Endothelial cell (in vitro differentiated cells): Measurements from ENCODE around the gene PKD2L1. TPM values are rescaled to one million over a fixed set of nuclear protein-coding genes. Genes with fewer than 3 reads are reported as not detected.
A peak's percentile ranks its signal among the peaks of the same experiment; 100 is the strongest.

ENCODE experiments used
- DNase-seq: peaks from one replicate; pipeline ENCODE4 v3.0.0; 2021; ENCODE audit warnings: low spot score
- H3K27ac Mint-ChIP-seq: one replicate; pipeline ENCODE4 v1.8.0; 2021; ENCODE audit warnings: mixed read lengths, inconsistent platforms; ENCODE audit not compliant: unreplicated experiment
- H3K27me3 Mint-ChIP-seq: one replicate; pipeline ENCODE4 v1.8.0; 2021; ENCODE audit warnings: mild to moderate bottlenecking, moderate library complexity, mixed read lengths, inconsistent platforms; ENCODE audit not compliant: unreplicated experiment
- H3K36me3 Mint-ChIP-seq: one replicate; pipeline ENCODE4 v1.8.0; 2021; ENCODE audit warnings: mild to moderate bottlenecking, low read depth, mixed read lengths, inconsistent platforms; ENCODE audit not compliant: unreplicated experiment
- H3K4me1 Mint-ChIP-seq: one replicate; pipeline ENCODE4 v1.8.0; 2021; ENCODE audit warnings: mild to moderate bottlenecking, mixed read lengths, inconsistent platforms; ENCODE audit not compliant: unreplicated experiment
- H3K4me3 Mint-ChIP-seq: one replicate; pipeline ENCODE4 v1.8.0; 2021; ENCODE audit warnings: mild to moderate bottlenecking, mixed read lengths, inconsistent platforms; ENCODE audit not compliant: unreplicated experiment
- H3K9me3 Mint-ChIP-seq: one replicate; pipeline ENCODE4 v1.8.0; 2021; ENCODE audit warnings: mixed read lengths, inconsistent platforms; ENCODE audit not compliant: unreplicated experiment
- CTCF ChIP-seq: fragments of 200-600 bp; sonication (generic); IDR thresholded peaks from one replicate; pipeline ENCODE4 v1.5.0; 2021; ENCODE audit warnings: antibody characterized with exemption; ENCODE audit not compliant: unreplicated experiment
- total RNA-seq: library from RNA; stranded (reverse); fragmentation: NEBNext Ultra II Directional; extraction: Animal tissue kit (Norgen Biotek cat#: 25700); gene quantifications from one replicate; pipeline ENCODE4 v1.2.1, GENCODE V29; 2021; ENCODE audit not compliant: unreplicated experiment

Gene PKD2L1
- total RNA-seq, 1 donor from 2014 or later = 0.44 TPM

DNA sequence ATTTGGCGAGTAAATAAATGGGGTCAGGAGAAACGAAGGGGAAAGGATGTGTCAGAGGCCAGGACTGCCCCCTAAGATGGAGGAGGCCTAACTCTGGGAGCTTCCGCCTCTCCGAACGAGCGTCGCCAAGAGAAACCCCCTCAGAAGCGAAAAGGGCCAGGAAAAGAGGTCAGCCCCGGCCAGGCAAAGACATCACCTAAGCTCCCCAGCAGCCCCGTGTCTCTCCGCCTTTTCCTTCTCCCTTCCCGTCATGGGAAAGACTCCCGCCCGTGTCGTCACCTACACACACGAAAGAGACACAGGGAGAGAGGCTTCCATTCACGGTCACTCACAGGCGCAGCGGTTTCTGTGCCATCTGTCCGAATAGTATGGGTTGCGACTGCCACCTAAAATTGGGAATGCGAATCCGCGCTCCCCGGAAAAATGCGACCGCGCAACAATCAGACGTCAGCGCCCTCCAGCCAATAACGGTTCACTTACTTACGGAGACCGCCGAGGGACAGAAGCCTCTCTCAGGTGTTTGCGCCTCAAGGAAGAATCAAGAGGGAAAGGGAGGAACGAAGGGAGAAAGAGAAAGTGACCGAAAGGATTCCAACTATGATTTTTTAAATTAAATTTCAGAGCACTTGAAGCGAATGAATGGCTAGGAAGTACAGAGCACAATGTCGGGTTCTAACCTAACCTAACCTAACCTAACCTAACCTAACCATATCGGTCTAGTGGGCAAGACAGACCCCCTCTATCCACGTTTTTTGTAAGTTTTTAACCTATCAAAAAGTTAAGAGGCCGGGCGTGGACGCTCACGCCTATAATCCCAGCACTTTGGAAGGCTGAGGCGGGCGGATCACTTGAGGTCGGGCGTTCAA, 62.6 kb downstream of the PKD2L1 start, which contains the start of gene CWF19L1:
Gene CWF19L1, minus strand, starts transcription at position 400 of the 866 bp plus-strand sequence. Its CDS starts 45 bp downstream, at position 355.
- no peaks in the 10 kb centered on the region for H3K9me3 Mint-ChIP-seq
- peak; percentile 77 for DNase-seq
- H3K4me3 Mint-ChIP-seq = peak within 1 kb of the TSS; percentile 100
- H3K27ac Mint-ChIP-seq = peak within 1 kb of the TSS; percentile 99
- peaks cover 3% of the 10 kb centered on the region for H3K36me3 Mint-ChIP-seq
- TF ChIP-seq CTCF = no peak
- H3K4me1 Mint-ChIP-seq = peaks cover 10% of the 10 kb centered on the region
- peaks cover 5% of the 10 kb centered on the region for H3K27me3 Mint-ChIP-seq

DNA sequence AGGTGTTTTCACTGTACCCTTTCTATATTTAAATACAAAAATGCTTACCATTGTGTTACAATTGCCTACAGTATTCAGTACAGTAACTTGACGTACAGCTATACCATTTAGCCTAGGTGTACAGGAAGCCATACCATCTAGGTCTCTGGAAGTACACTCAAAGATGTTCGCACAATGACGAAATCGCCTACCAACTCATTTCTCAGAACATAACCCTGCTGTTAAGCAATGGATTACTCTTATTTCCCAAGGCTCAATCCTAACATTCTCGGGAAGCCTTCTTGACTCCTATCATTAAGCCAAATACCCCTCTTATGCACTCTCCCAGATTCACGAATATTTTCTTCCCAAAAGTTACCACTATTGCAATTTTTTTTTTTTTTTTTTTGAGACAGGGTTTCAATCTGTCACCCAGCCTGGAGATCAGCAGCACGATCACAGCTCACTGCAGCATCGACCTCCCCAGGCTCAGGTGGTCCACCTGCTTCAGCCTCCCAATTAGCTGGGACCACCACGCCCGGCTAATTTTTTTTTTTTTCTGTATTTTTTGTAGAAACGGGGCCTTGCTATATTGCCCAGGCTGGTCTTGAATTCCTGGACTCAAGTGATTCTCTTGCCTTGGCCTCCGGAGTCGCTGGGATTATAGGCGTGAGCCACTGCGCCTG, 64.1 kb downstream of the PKD2L1 start:
- no peaks in the 10 kb centered on the region for H3K9me3 Mint-ChIP-seq
- peaks cover 3% of the 10 kb centered on the region for H3K36me3 Mint-ChIP-seq
- no peak for TF ChIP-seq CTCF
- DNase-seq = no peak
- H3K27me3 Mint-ChIP-seq = peaks cover 5% of the 10 kb centered on the region
- H3K4me1 Mint-ChIP-seq = peaks cover 10% of the 10 kb centered on the region
- H3K27ac Mint-ChIP-seq = no peak overlapping the region
- H3K4me3 Mint-ChIP-seq = peak overlapping the region; percentile 69

DNA sequence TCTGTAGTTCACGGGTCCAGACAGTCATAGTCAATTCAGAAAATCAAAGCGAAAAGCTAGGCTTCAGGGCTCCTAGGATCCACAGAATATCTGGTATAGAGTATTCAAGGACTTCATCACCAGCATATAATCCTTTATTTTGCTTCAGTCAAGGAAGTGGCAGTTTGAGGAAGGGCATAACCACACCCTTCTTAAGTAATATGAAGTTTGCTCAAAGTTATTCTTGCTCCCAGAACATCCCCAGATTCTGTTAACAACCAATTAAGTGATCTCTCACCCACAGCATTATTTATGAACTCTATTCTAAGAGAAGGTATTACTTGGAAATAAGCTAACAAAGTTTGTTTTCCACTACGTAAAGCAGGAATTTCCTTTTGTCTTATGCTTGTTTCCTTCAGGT, 75.8 kb downstream of the PKD2L1 start:
- H3K4me3 Mint-ChIP-seq = no peak overlapping the region
- no peak for DNase-seq
- no peaks in the 10 kb centered on the region for H3K27me3 Mint-ChIP-seq
- H3K36me3 Mint-ChIP-seq = peaks cover 16% of the 10 kb centered on the region
- TF ChIP-seq CTCF = no peak
- no peak overlapping the region for H3K27ac Mint-ChIP-seq
- H3K9me3 Mint-ChIP-seq = no peaks in the 10 kb centered on the region
- H3K4me1 Mint-ChIP-seq = no peaks in the 10 kb centered on the region

- no peaks in the 10 kb centered on the region for H3K27me3 Mint-ChIP-seq
- no peak overlapping the region for H3K27ac Mint-ChIP-seq
- H3K36me3 Mint-ChIP-seq = peaks cover 24% of the 10 kb centered on the region
- H3K4me3 Mint-ChIP-seq = no peak overlapping the region
- H3K9me3 Mint-ChIP-seq = no peaks in the 10 kb centered on the region
- no peak for TF ChIP-seq CTCF
- DNase-seq = no peak
- H3K4me1 Mint-ChIP-seq = no peaks in the 10 kb centered on the region
Observed at GRCh38 chr10:100253041-100253440, 77.0 kb downstream of the PKD2L1 start.

- no peak for DNase-seq
- Mint-ChIP-seq H3K27me3 (no peaks in the 10 kb centered on the region), H3K4me3 (no peak overlapping the region), H3K9me3 (no peaks in the 10 kb centered on the region), H3K4me1 (no peaks in the 10 kb centered on the region), H3K36me3 (peaks cover 27% of the 10 kb centered on the region), H3K27ac (no peak overlapping the region)
- TF ChIP-seq CTCF = no peak
Observed at GRCh38 chr10:100248820-100249219, 81.2 kb downstream of the PKD2L1 start.
